GM12878 (cell line): ENCODE data around the gene FNDC3B. TPM values are rescaled to one million over a fixed set of nuclear protein-coding genes. Genes with fewer than 3 reads are reported as not detected.

ENCODE experiments used
- ATAC-seq: fragments of 200-7000 bp; cut with Tn5 transposase; 3 replicates; pipeline ENCODE4 v1.9.1; 2020; ENCODE audit warnings: mild to moderate bottlenecking, moderate library complexity
- BruUV-seq: library from RNA; stranded (reverse); fragments of 400-500 nt; replicated peaks from 2 replicates; lab custom pipeline; 2021; lab: Mats Ljungman, UMichigan
- CTCF ChIA-PET: fragments of 300-600 bp; sonication (Branson Sonifier 250); formaldehyde crosslinking; extraction: SDS; loops from one replicate; lab custom pipeline; 2021; ENCODE audit warnings: inconsistent platforms; lab: Yijun Ruan, JAX
- POLR2A ChIA-PET: fragments of 350-600 bp; formaldehyde crosslinking; extraction: SDS; loops from one replicate; lab custom pipeline; 2021; ENCODE audit warnings: inconsistent platforms; lab: Charles Lee
- RAD21 ChIA-PET: fragments of 300-600 bp; sonication (Branson Sonifier 250); formaldehyde crosslinking; loops from one replicate; lab custom pipeline; 2023; ENCODE audit warnings: antibody characterized with exemption; ENCODE audit not compliant: unreplicated experiment; lab: Charles Lee
- SMC1A ChIA-PET: fragments of 300-600 bp; sonication (Branson Sonifier 250); formaldehyde crosslinking; loops from one replicate; lab custom pipeline; 2023; ENCODE audit not compliant: unreplicated experiment, uncharacterized antibody; lab: Charles Lee
- DNase-seq: peaks from one replicate; pipeline ENCODE4 v3.0.0-alpha.2; 2011; ENCODE audit warnings: low read depth, low spot score
- FAIRE-seq: peaks from 3 replicates; lab custom pipeline; 2011; peaks lifted over from hg19 to GRCh38; lab: Jason Lieb, UNC
- H2AFZ ChIP-seq: 2 replicates; pipeline ENCODE4 v1.6.0; 2011; ENCODE audit warnings: low read depth, low read length, control low read depth; ENCODE audit not compliant: control insufficient read depth
- H3K27ac ChIP-seq: 2 replicates; pipeline ENCODE4 v1.5.1; 2011; ENCODE audit warnings: control low read depth; ENCODE audit not compliant: control insufficient read depth, insufficient read depth
- H3K27me3 ChIP-seq, 2 experiments: replicated peaks in 1 of 2; 2 replicates each; pipeline versions ENCODE4 v1.6.0 to v1.6.1; 2011; ENCODE audit warnings: low read length in 1 of 2; ENCODE audit not compliant: control insufficient read depth in 2 of 2, insufficient read depth in 2 of 2
- H3K36me3 ChIP-seq, 2 experiments: 2 replicates each; pipeline ENCODE4 v1.5.1; 2011; ENCODE audit warnings: low read length in 1 of 2; ENCODE audit not compliant: control insufficient read depth in 2 of 2, insufficient read depth in 2 of 2
- H3K4me1 ChIP-seq: 2 replicates; pipeline ENCODE4 v1.6.1; 2011; ENCODE audit warnings: mild to moderate bottlenecking, low read length, moderate library complexity, mixed read lengths; ENCODE audit not compliant: control insufficient read depth, insufficient read depth
- H3K4me2 ChIP-seq: 2 replicates; pipeline ENCODE4 v1.6.0; 2011; ENCODE audit warnings: control low read depth; ENCODE audit not compliant: control insufficient read depth, insufficient read depth
- H3K4me3 ChIP-seq: fragments of 200-600 bp; sonication (generic); 2 replicates; pipeline ENCODE4 v1.5.1; 2016
- H3K79me2 ChIP-seq: 2 replicates; pipeline ENCODE4 v1.6.0; 2011; ENCODE audit warnings: low read length; ENCODE audit not compliant: control insufficient read depth, insufficient read depth
- H3K9ac ChIP-seq: 2 replicates; pipeline ENCODE4 v1.8.0; 2011; ENCODE audit warnings: low read length, control low read depth, mixed read lengths; ENCODE audit not compliant: control insufficient read depth, insufficient read depth
- H3K9me3 ChIP-seq: replicated peaks from 3 replicates; pipeline ENCODE4 v1.5.1; 2011; ENCODE audit warnings: mild to moderate bottlenecking, low read length; ENCODE audit not compliant: control insufficient read depth, insufficient read depth
- H4K20me1 ChIP-seq: 2 replicates; pipeline ENCODE4 v1.6.0; 2011; ENCODE audit not compliant: control insufficient read depth, insufficient read depth
- CREM ChIP-seq: IDR thresholded peaks from 2 replicates; pipeline ENCODE4 v1.6.1; 2014; ENCODE audit warnings: antibody characterized with exemption, low read depth
- HCFC1 ChIP-seq: fragments of 150-350 bp; IDR thresholded peaks from 2 replicates; pipeline ENCODE4 v1.6.1; 2014; ENCODE audit warnings: low read length
- KAT2A ChIP-seq: conservative IDR thresholded peaks from 2 replicates; pipeline ENCODE4 v1.6.1; 2011; ENCODE audit warnings: low read depth, low read length; ENCODE audit not compliant: control insufficient read depth
- LARP7 ChIP-seq: fragments of 450-650 bp; IDR thresholded peaks from 2 replicates; pipeline ENCODE4 v1.6.1; 2017; ENCODE audit warnings: mild to moderate bottlenecking
- NBN ChIP-seq: fragments of 450-650 bp; IDR thresholded peaks from 2 replicates; pipeline ENCODE4 v1.6.1; 2016
- NR2C2 ChIP-seq: IDR thresholded peaks from 2 replicates; pipeline ENCODE4 v1.6.1; 2011; ENCODE audit warnings: borderline replicate concordance, low read depth; ENCODE audit not compliant: control insufficient read depth, insufficient read length
- RAD51 ChIP-seq: fragments of 450-650 bp; IDR thresholded peaks from 2 replicates; pipeline ENCODE4 v1.6.1; 2016; ENCODE audit warnings: moderate library complexity, mild to moderate bottlenecking, inconsistent platforms
- RFX5 ChIP-seq: IDR thresholded peaks from 2 replicates; pipeline ENCODE4 v1.6.1; 2011; ENCODE audit warnings: low read depth, low read length, improper control_type of control experiment
- SIX5 ChIP-seq: IDR thresholded peaks from 2 replicates; pipeline ENCODE4 v1.6.1; 2011; ENCODE audit warnings: mild to moderate bottlenecking, low read depth, low read length, moderate library complexity; ENCODE audit not compliant: severe bottlenecking
- SRF ChIP-seq, 2 experiments: IDR thresholded peaks; 2 replicates each; pipeline ENCODE4 v1.6.1; 2011; ENCODE audit warnings: low read depth in 2 of 2, low read length in 2 of 2, mild to moderate bottlenecking in 1 of 2, moderate library complexity in 1 of 2
- TBL1XR1 ChIP-seq: IDR thresholded peaks from 2 replicates; pipeline ENCODE4 v1.6.1; 2012; ENCODE audit warnings: low read depth, low read length, improper control_type of control experiment
- ZNF207 ChIP-seq: fragments of 450-650 bp; IDR thresholded peaks from 2 replicates; pipeline ENCODE4 v1.6.1; 2014; ENCODE audit warnings: antibody characterized with exemption, mild to moderate bottlenecking, borderline replicate concordance
- WGBS: methylation state at CpG from one replicate; pipeline ENCODE4 v1.1.6; 2016; ENCODE audit warnings: low lambda C conversion rate; ENCODE audit not compliant: insufficient replicate concordance, insufficient coverage; ENCODE audit errors: missing lambda C conversion rate; 5-methylcytosine and 5-hydroxymethylcytosine counted together
- in situ Hi-C: fragments of 300-500 bp; cut with MboI; formaldehyde crosslinking; loops from 9 replicates; pipeline ENCODE4 v1.14.3; 2018; ENCODE audit warnings: mixed read lengths
- intact Hi-C: fragments of 100-400 bp; cut with micrococcal nuclease; formaldehyde crosslinking; loops from one replicate; pipeline ENCODE4 v1.14.2; 2022; ENCODE audit not compliant: unreplicated experiment
- polyA plus RNA-seq, 11 experiments: library from polyadenylated mRNA; depleted of rRNA in 4 of 11; unstranded in 6 of 11; stranded (reverse) in 5 of 11; fragments of >200 nt; fragmentation: Nextera tagmentation in 4 of 11; fragmentation: Illumina TruSeq in 1 of 11; extraction: Ambion mirVana in 4 of 11; extraction: Trizol in 1 of 11; gene quantifications; 1 replicate in 1 of 11; 2 replicates in 10 of 11; pipeline versions ENCODE4 v1.2.1 to v1.2.3, GENCODE V29; 2011 to 2016; ENCODE audit warnings: inconsistent platforms in 2 of 11, missing spikeins in 2 of 11, low read depth in 1 of 11
- total RNA-seq, 4 experiments: library from RNA; depleted of rRNA in 3 of 4; stranded (reverse); fragments of >200 nt in 3 of 4; fragmentation: Illumina TruSeq in 1 of 4; extraction: Trizol in 1 of 4; gene quantifications; 2 replicates each; pipeline versions ENCODE4 v1.2.1 to v1.2.3, GENCODE V29; 2013 to 2021
- TF ChIP-seq, protein P1 (sequence below): fragments of 450-650 bp; IDR thresholded peaks from 2 replicates; pipeline ENCODE4 v1.6.1; 2018; ENCODE audit warnings: borderline replicate concordance, mild to moderate bottlenecking; ENCODE audit not compliant: partially characterized antibody
- TF ChIP-seq, protein P2 (sequence below): IDR thresholded peaks from 2 replicates; pipeline ENCODE4 v1.6.1; 2011; ENCODE audit warnings: borderline replicate concordance, low read depth, mild to moderate bottlenecking, moderate library complexity, mixed read lengths, low read length; ENCODE audit not compliant: insufficient read depth; ENCODE audit errors: extremely low read length
- TF ChIP-seq, protein P3 (sequence below): fragments of 450-650 bp; formaldehyde crosslinking; IDR thresholded peaks from 2 replicates; pipeline ENCODE4 v1.4.0; 2022; ENCODE audit warnings: mild to moderate bottlenecking, moderate library complexity

Gene FNDC3B
- total and polyA plus RNA-seq, 10 of the 15 experiments (the other 5 are each of a cell fraction or from before 2014, with no cell fraction given) = 7.9 to 35.0 (median 18.5) TPM

GRCh38 chr3:172156586-172156955 is 117.2 kb downstream of the FNDC3B start:
- no peaks in the 10 kb centered on the region for H3K27me3 ChIP-seq
- intact Hi-C loops = no loop called here
- no peak overlapping the region for H3K9ac ChIP-seq
- no peak overlapping the region for H3K4me3 ChIP-seq
- no peak overlapping the region for H3K27ac ChIP-seq
- ChIA-PET CTCF (interaction anchor here (1.4 kb wide), 1 partner anchor 17 kb away, joined by 4 read pairs; no protein-coding TSS in a partner anchor), SMC1A (interaction anchor here (0.8 to 23.1 kb wide), 4 partner anchors 8 to 53 kb away, joined by 3 to 441 read pairs (median 129); no protein-coding TSS in a partner anchor), RAD21 (interaction anchor here (0.6 kb wide), 1 partner anchor 14 kb away, joined by 3 read pairs; no protein-coding TSS in a partner anchor), POLR2A (interaction anchor here (0.6 kb wide), 2 partner anchors 26 to 617 kb away, joined by 3 read pairs; no protein-coding TSS in a partner anchor)
- in situ Hi-C loops = no loop called here
- H3K9me3 ChIP-seq = no peaks in the 10 kb centered on the region; the same call in 1 of the 3 replicates
- peaks cover 32% of the 10 kb centered on the region for H3K4me1 ChIP-seq
- 54% methylated on average over 5 of the region's 5 CpGs for WGBS
- peaks cover 51% of the 10 kb centered on the region for H3K79me2 ChIP-seq
- H3K36me3 ChIP-seq = no peaks in the 10 kb centered on the region; a peak in 1 of 4 replicates
- no peak overlapping the region for H2AFZ ChIP-seq
- BruUV-seq = TSS peak; percentile 4
- H4K20me1 ChIP-seq = no peaks in the 10 kb centered on the region; the same call in 1 of the 2 replicates
- no peak for FAIRE-seq
- no peak overlapping the region for H3K4me2 ChIP-seq
- DNase-seq = no peak
- no peak for ATAC-seq
- TF ChIP-seq SIX5 (no peak), HCFC1 (no peak), LARP7 (no peak), CREM (no peak), TBL1XR1 (no peak), KAT2A (no peak), SRF (IDR thresholded peaks at IDR 0.05; ENCODE audit: low read depth in 2 of 2, low read length in 2 of 2) (no peak), RFX5 (no peak), NBN (no peak), RAD51 (no peak), NR2C2 (no peak), ZNF207 (no peak)
- TF ChIP-seq, protein P1, sequence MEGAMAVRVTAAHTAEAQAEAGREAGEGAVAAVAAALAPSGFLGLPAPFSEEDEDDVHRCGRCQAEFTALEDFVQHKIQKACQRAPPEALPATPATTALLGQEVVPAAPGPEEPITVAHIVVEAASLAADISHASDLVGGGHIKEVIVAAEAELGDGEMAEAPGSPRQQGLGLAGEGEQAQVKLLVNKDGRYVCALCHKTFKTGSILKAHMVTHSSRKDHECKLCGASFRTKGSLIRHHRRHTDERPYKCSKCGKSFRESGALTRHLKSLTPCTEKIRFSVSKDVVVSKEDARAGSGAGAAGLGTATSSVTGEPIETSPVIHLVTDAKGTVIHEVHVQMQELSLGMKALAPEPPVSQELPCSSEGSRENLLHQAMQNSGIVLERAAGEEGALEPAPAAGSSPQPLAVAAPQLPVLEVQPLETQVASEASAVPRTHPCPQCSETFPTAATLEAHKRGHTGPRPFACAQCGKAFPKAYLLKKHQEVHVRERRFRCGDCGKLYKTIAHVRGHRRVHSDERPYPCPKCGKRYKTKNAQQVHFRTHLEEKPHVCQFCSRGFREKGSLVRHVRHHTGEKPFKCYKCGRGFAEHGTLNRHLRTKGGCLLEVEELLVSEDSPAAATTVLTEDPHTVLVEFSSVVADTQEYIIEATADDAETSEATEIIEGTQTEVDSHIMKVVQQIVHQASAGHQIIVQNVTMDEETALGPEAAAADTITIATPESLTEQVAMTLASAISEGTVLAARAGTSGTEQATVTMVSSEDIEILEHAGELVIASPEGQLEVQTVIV = no peak
- TF ChIP-seq, protein P2, sequence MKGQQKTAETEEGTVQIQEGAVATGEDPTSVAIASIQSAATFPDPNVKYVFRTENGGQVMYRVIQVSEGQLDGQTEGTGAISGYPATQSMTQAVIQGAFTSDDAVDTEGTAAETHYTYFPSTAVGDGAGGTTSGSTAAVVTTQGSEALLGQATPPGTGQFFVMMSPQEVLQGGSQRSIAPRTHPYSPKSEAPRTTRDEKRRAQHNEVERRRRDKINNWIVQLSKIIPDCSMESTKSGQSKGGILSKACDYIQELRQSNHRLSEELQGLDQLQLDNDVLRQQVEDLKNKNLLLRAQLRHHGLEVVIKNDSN = no peak
- TF ChIP-seq, protein P3, sequence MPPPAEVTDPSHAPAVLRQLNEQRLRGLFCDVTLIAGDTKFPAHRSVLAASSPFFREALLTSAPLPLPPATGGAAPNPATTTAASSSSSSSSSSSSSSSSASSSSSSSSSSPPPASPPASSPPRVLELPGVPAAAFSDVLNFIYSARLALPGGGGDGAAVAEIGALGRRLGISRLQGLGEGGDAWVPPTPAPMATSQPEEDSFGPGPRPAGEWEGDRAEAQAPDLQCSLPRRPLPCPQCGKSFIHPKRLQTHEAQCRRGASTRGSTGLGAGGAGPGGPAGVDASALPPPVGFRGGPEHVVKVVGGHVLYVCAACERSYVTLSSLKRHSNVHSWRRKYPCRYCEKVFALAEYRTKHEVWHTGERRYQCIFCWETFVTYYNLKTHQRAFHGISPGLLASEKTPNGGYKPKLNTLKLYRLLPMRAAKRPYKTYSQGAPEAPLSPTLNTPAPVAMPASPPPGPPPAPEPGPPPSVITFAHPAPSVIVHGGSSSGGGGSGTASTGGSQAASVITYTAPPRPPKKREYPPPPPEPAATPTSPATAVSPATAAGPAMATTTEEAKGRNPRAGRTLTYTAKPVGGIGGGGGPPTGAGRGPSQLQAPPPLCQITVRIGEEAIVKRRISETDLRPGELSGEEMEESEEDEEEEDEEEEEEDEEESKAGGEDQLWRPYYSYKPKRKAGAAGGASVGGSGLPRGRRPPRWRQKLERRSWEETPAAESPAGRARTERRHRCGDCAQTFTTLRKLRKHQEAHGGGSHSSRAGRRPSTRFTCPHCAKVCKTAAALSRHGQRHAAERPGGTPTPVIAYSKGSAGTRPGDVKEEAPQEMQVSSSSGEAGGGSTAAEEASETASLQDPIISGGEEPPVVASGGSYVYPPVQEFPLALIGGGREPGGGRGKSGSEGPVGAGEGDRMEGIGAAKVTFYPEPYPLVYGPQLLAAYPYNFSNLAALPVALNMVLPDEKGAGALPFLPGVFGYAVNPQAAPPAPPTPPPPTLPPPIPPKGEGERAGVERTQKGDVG (CRISPR knock-in tag) = no peak
